Heart left ventricle (tissue), 16 donors: ENCODE data around the gene NDST1. TPM values are rescaled to one million over a fixed set of nuclear protein-coding genes. Genes with fewer than 3 reads are reported as not detected.

Experiments
- ATAC-seq, 4 donors: fragments of 200-7000 bp; cut with Tn5 transposase; one replicate each; pipeline ENCODE4 v1.9.1; 2020 to 2022; ENCODE audit warnings: moderate library complexity in 4 of 4, mild to moderate bottlenecking in 3 of 4, moderate number of reproducible peaks in 1 of 4
- DNase-seq, 5 donors: peaks; one replicate each; pipeline ENCODE4 v3.0.0-alpha.2; 2020
- H3K27ac ChIP-seq, 12 donors: fragments of 200-600 bp; sonication (generic) in 4 of 12; one replicate each; pipeline versions ENCODE4 v1.5.0 to v1.8.0; 2016 to 2022; ENCODE audit warnings: mild to moderate bottlenecking in 2 of 12
- H3K27me3 ChIP-seq, 9 donors: fragments of 200-600 bp; sonication (generic) in 2 of 9; one replicate each; pipeline versions ENCODE4 v1.5.1 to v1.8.0; 2016 to 2022; ENCODE audit warnings: mild to moderate bottlenecking in 3 of 9
- H3K36me3 ChIP-seq, 9 donors: fragments of 200-600 bp; sonication (generic) in 2 of 9; one replicate each; pipeline versions ENCODE4 v1.5.0 to v1.8.0; 2018 to 2022; ENCODE audit warnings: mild to moderate bottlenecking in 2 of 9
- H3K4me1 ChIP-seq, 12 donors: fragments of 200-600 bp; sonication (generic) in 4 of 12; one replicate each; pipeline versions ENCODE4 v1.5.0 to v1.8.0; 2016 to 2022; ENCODE audit warnings: mild to moderate bottlenecking in 3 of 12
- H3K4me3 ChIP-seq, 12 donors: fragments of 200-600 bp; sonication (generic) in 4 of 12; one replicate each; pipeline versions ENCODE4 v1.5.0 to v1.8.0; 2017 to 2022; ENCODE audit warnings: mild to moderate bottlenecking in 9 of 12, moderate library complexity in 4 of 12
- H3K9me3 ChIP-seq, 12 donors: fragments of 200-600 bp; sonication (generic) in 4 of 12; one replicate each; pipeline versions ENCODE4 v1.5.0 to v1.8.0; 2016 to 2022; ENCODE audit warnings: mild to moderate bottlenecking in 1 of 12
- CTCF ChIP-seq, 12 donors: fragments of 200-600 bp; sonication (generic) in 4 of 12; IDR thresholded peaks; one replicate each; pipeline versions ENCODE4 v1.5.0 to v1.8.0; 2018 to 2022; ENCODE audit warnings: antibody characterized with exemption in 12 of 12, mild to moderate bottlenecking in 5 of 12
- POLR2A ChIP-seq, 2 donors: fragments of 450-650 bp; IDR thresholded peaks; one replicate each; pipeline ENCODE4 v1.6.1; 2017; ENCODE audit warnings: antibody characterized with exemption in 2 of 2, mild to moderate bottlenecking in 2 of 2, moderate library complexity in 2 of 2
- WGBS, 4 donors: extraction: QIAGEN DNeasy Blood & Tissue Kit in 2 of 4; methylation state at CpG; one replicate each; pipeline versions ENCODE4 v1.1.5 to v1.1.7; 2013 to 2018; 5-methylcytosine and 5-hydroxymethylcytosine counted together
- intact Hi-C, 10 donors: fragments of 100-400 bp; cut with DNase I; formaldehyde crosslinking; loops; one replicate each; pipeline versions ENCODE4 v1.11.1 to v1.14.2; 2022
- polyA plus RNA-seq, 2 donors: library from polyadenylated mRNA; stranded (reverse); fragments of 200-250 nt; gene quantifications; one replicate each; pipeline ENCODE4 v1.2.3, GENCODE V29; 2013
- total RNA-seq, 9 donors: library from RNA; depleted of rRNA in 2 of 9; stranded (reverse); fragments of >200 nt in 2 of 9; fragmentation: NEBNext Ultra II Directional in 3 of 9; extraction: Animal tissue kit (Norgen Biotek cat#: 25700) in 3 of 9; gene quantifications; one replicate each; pipeline versions ENCODE4 v1.1.0 to v1.2.4, GENCODE V29; 2016 to 2023
- donor health status: ischemic (EF 13 %, LVEDD 7.1; RV severe dilation, severe dysfunction).
- donor health status: healthy with polysubstance abuse.
- donor health status: DM: no; HTN: yes; CAD: no.
- donor health status: DM: no; HTN: no; CAD: no.
- donor health status: ischemic (EF 25% LVEDD 6.9; RV normal size, moderate dysfunction).
- donor health status: ischemic (EF 25% LVEDD 5.7; RV mildly dilated, moderate dysfunction).
- donor health status: healthy.
- donor health status: DM: yes; HTN: yes; CAD: no.
- donor health status: ischemic (EF 35%, LVEDD 5.7; RV mildly dilated, moderate dysfunction).
- donor health status: nonischemic (EF 11% LVEDD 7.7; RV severe dilation, severe dysfunction).
- donor health status: DM: yes; HTN: yes; CAD: no.
- donor health status: PGD.
- donor health status: ischemic (EF 29% LVEDD 5.4; RV normal size, mild dysfunction).
- donor health status: nonischemic (EF 23%, LVEDD 6.1; RV moderate dilation, normal function).

Gene NDST1
- total and polyA plus RNA-seq, 11 donors, result 32.1 to 156 (median 68.5) TPM

DNA sequence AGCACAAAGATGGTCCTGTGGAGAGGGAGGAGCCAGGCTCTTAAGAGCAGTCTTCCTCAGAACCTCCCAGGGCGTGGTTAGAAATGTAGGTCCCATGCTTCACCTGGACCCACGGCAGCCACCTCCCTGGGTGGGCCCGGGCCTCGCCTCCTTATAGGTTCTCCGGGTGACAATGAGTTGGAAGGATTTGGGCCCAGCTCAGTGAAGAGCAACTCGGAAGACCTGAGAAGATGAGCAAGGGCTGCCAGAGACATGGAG, 26.3 kb upstream of the NDST1 start:
- WGBS, 4 donors, result 91 to 93% (median 92%) methylated on average over 6 of the region's 6 CpGs
- no peaks in the 10 kb centered on the region for H3K36me3 ChIP-seq

DNA sequence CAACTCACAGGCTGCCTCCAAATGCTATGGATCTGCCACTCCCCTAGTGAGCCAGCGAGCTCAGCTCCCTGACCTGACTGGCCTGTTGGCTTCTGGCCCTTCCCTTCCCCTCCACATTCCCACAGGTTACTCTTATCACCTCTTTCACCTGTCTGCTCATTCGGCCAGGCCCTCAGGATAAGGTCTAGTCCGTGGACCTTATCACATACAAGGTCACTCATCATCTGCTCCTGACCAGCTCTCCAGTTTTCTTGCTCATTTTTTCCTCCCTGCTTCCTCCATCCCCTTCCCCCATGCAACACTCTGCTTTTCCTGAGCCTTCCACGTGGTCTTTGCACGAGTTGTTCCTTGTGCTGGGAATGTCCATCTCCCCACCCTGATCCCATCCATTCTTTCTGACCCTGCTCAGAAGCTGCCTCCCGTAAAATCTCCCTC, 25.9 kb upstream of the NDST1 start:
- no peak overlapping the region for H3K27ac ChIP-seq
- ATAC-seq, result no peak
- intact Hi-C loops, result loop anchor here in 1 of 10 donors (10.0 kb wide), 1 partner anchor 63 kb away; no protein-coding TSS in a partner anchor
- H3K27me3 ChIP-seq, result no peaks in the 10 kb centered on the region
- peaks cover 0 to 22% (median 6%) of the 10 kb centered on the region in 12 donors for H3K4me1 ChIP-seq
- H3K4me3 ChIP-seq, result no peak overlapping the region
- no peaks in the 10 kb centered on the region for H3K9me3 ChIP-seq
- WGBS, 4 donors, result 55 to 70% (median 63%) methylated on average over 6 of the region's 6 CpGs
- no peak for DNase-seq
- TF ChIP-seq POLR2A (IDR thresholded peaks at IDR 0.05) (no peak), CTCF (IDR thresholded peaks at IDR 0.05) (no peak)
- H3K36me3 ChIP-seq, result no peaks in the 10 kb centered on the region

More for the DNA sequence above, 26.3 kb upstream of the NDST1 start:
- ATAC-seq (no peak), DNase-seq (no peak)
- H3K27me3 ChIP-seq, result no peaks in the 10 kb centered on the region
- TF ChIP-seq CTCF (IDR thresholded peaks at IDR 0.05) (no peak), POLR2A (IDR thresholded peaks at IDR 0.05) (no peak)
- peaks cover 0 to 22% (median 5%) of the 10 kb centered on the region in 12 donors for H3K4me1 ChIP-seq
- no peak overlapping the region for H3K4me3 ChIP-seq
- no peaks in the 10 kb centered on the region for H3K9me3 ChIP-seq
- H3K27ac ChIP-seq, result no peak overlapping the region
- intact Hi-C loops, result loop anchor here in 1 of 10 donors (10.0 kb wide), 1 partner anchor 63 kb away; no protein-coding TSS in a partner anchor

DNA sequence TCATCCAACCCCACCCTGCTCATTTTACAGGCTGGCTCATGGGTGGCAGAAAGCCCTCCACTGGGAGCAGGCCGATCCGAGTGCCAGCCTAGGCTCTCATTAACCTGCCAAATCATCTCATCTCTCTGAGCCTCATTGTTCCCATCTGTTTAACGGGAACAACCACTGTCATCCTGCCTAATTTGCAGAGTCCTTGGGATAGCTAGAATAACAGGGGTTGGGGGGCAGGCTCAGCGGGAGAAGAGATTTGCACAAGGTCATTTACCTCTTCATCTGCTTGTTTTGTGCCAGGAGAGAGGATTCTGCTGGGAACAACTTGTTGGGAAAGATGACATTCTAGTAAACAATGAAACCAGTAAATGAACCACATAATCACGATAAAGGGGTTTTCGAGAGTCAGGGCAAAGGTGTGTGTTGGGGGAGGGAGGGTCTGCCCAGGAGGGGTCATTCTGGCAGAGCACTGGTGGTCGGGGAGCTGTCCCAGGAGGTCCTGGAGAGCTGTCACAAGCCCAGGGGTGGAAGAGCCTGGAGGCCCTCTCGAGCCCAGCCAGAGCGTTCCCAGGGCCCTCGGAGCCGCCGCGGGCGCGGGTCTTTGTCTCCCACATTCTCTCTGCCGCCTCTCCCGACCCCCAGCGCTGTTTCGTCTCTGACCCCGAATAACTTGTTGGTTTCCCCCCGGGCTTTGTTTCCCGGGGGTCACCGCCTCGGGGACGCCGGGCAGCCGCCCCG, 22.8 kb upstream of the NDST1 start:
- 13 to 23% (median 15%) methylated on average over 21 to 28 of the region's 28 CpGs for WGBS, 4 donors
- H3K4me1 ChIP-seq, result peaks cover 19 to 45% (median 37%) of the 10 kb centered on the region in 12 donors
- H3K9me3 ChIP-seq, result no peaks in the 10 kb centered on the region
- intact Hi-C loops, result loop anchor here in 9 of 10 donors (1.0 to 10.0 kb wide), 5 partner anchors 33 to 60 kb away; no protein-coding TSS in a partner anchor
- DNase-seq (no peak), ATAC-seq (no peak)
- TF ChIP-seq POLR2A (IDR thresholded peaks at IDR 0.05) (no peak), CTCF (IDR thresholded peaks at IDR 0.05) (no peak)
- peak overlapping the region; percentile 94 to 100 (median 97) for H3K27ac ChIP-seq
- peak overlapping the region; percentile 70 to 100 (median 97) for H3K4me3 ChIP-seq
- H3K27me3 ChIP-seq, result no peaks in the 10 kb centered on the region
- peaks cover 0 to 3% (median 0%) of the 10 kb centered on the region in 9 donors for H3K36me3 ChIP-seq

- peak in 3 of 4 donors; percentile 23 to 58 (median 56) for ATAC-seq
- H3K4me1 ChIP-seq, result peaks cover 23 to 52% (median 45%) of the 10 kb centered on the region in 12 donors
These were observed 22.1 kb upstream of the NDST1 start for GRCh38 chr5:150485693-150486401.

More at GRCh38 chr5:150485693-150486401, 22.1 kb upstream of the NDST1 start:
- no peak for TF ChIP-seq POLR2A (IDR thresholded peaks at IDR 0.05)
- peak in 1 of 12 donors; percentile 21 for TF ChIP-seq CTCF (IDR thresholded peaks at IDR 0.05)
- H3K36me3 ChIP-seq, result peaks cover 0 to 7% (median 0%) of the 10 kb centered on the region in 9 donors
- peak; percentile 73 to 86 (median 77) for DNase-seq
- WGBS, 4 donors, result 0% methylated on average over 13 to 89 of the region's 90 CpGs
- peak overlapping the region; percentile 94 to 100 (median 97) for H3K27ac ChIP-seq
- intact Hi-C loops, result loop anchor here in 9 of 10 donors (1.0 to 10.0 kb wide), 6 partner anchors 34 to 59 kb away; no protein-coding TSS in a partner anchor
- no peaks in the 10 kb centered on the region for H3K9me3 ChIP-seq
- H3K4me3 ChIP-seq, result peak overlapping the region; percentile 70 to 100 (median 97)
- no peaks in the 10 kb centered on the region for H3K27me3 ChIP-seq
